WTC11 (cell line): Measurements from ENCODE around the gene ZXDC. TPM values are rescaled to one million over a fixed set of nuclear protein-coding genes. Genes with fewer than 3 reads are reported as not detected.

ENCODE experiments used
- ATAC-seq: fragments of 200-7000 bp; cut with Tn5 transposase; 2 replicates; pipeline ENCODE4 v1.10.0; 2021; ENCODE audit warnings: mild to moderate bottlenecking, moderate library complexity
- CTCF ChIA-PET: fragments of 300-600 bp; sonication (Branson Sonifier 250); formaldehyde crosslinking; loops from one replicate; lab custom pipeline; 2021; ENCODE audit warnings: antibody characterized with exemption; lab: Charles Lee
- POLR2A ChIA-PET: fragments of 350-600 bp; sonication (Branson Sonifier 250); formaldehyde crosslinking; loops from one replicate; lab custom pipeline; 2021; ENCODE audit warnings: antibody characterized with exemption; lab: Charles Lee
- DNase-seq: peaks from one replicate; pipeline ENCODE4 v3.0.0; 2021; ENCODE audit warnings: low spot score
- H3K27ac Mint-ChIP-seq: 2 replicates; pipeline ENCODE4 v1.8.0; 2021; ENCODE audit warnings: mixed read lengths
- H3K27me3 Mint-ChIP-seq: 2 replicates; pipeline ENCODE4 v1.8.0; 2021; ENCODE audit warnings: low read depth, mild to moderate bottlenecking, moderate library complexity, mixed read lengths
- H3K36me3 Mint-ChIP-seq: 2 replicates; pipeline ENCODE4 v1.8.0; 2021; ENCODE audit warnings: mixed read lengths
- H3K4me1 Mint-ChIP-seq: 2 replicates; pipeline ENCODE4 v1.8.0; 2022; ENCODE audit warnings: mixed read lengths
- H3K4me3 Mint-ChIP-seq: 2 replicates; pipeline ENCODE4 v1.8.0; 2021; ENCODE audit warnings: mild to moderate bottlenecking, moderate library complexity, mixed read lengths
- H3K9me3 Mint-ChIP-seq: 2 replicates; pipeline ENCODE4 v1.8.0; 2021; ENCODE audit warnings: mixed read lengths
- AFF4 ChIP-seq: sonication (generic); formaldehyde crosslinking; IDR thresholded peaks from 2 replicates; pipeline ENCODE4 v1.8.1; 2023; ENCODE audit warnings: mild to moderate bottlenecking, missing genetic modification reagents, borderline replicate concordance
- ELF4 ChIP-seq: sonication (generic); formaldehyde crosslinking; IDR thresholded peaks from 2 replicates; pipeline ENCODE4 v1.8.1; 2022; ENCODE audit warnings: low read depth, mild to moderate bottlenecking, moderate library complexity, missing genetic modification reagents
- ETV6 ChIP-seq: sonication (generic); formaldehyde crosslinking; IDR thresholded peaks from 2 replicates; pipeline ENCODE4 v1.8.1; 2022; ENCODE audit warnings: mild to moderate bottlenecking, missing genetic modification reagents
- FOXJ3 ChIP-seq: sonication (generic); formaldehyde crosslinking; IDR thresholded peaks from 2 replicates; pipeline ENCODE4 v1.9.0; 2021; ENCODE audit warnings: missing genetic modification reagents, mild to moderate bottlenecking, borderline replicate concordance
- FOXP1 ChIP-seq: sonication (generic); formaldehyde crosslinking; IDR thresholded peaks from 2 replicates; pipeline ENCODE4 v1.8.0; 2022; ENCODE audit warnings: missing genetic modification reagents, mild to moderate bottlenecking, moderate library complexity, borderline replicate concordance
- GABPB1 ChIP-seq: sonication (generic); formaldehyde crosslinking; IDR thresholded peaks from 2 replicates; pipeline ENCODE4 v1.8.1; 2023; ENCODE audit warnings: mild to moderate bottlenecking, missing genetic modification reagents
- GRHL2 ChIP-seq: fragments of 250-450 bp; sonication (Bioruptor Pico); IDR thresholded peaks from 2 replicates; pipeline ENCODE4 v1.8.0; 2022; ENCODE audit warnings: mild to moderate bottlenecking, moderate library complexity; ENCODE audit not compliant: insufficient replicate concordance, severe bottlenecking
- GTF2I ChIP-seq: fragments of 250-450 bp; sonication (Bioruptor Pico); conservative IDR thresholded peaks from 2 replicates; pipeline ENCODE4 v1.4.0; 2021; ENCODE audit warnings: mild to moderate bottlenecking
- JAZF1 ChIP-seq: fragments of 250-450 bp; sonication (Bioruptor Pico); IDR thresholded peaks from 2 replicates; pipeline ENCODE4 v1.9.0; 2021; ENCODE audit warnings: moderate library complexity, mild to moderate bottlenecking, inconsistent platforms
- JUN ChIP-seq: sonication (generic); formaldehyde crosslinking; IDR thresholded peaks from 2 replicates; pipeline ENCODE4 v1.8.0; 2023; ENCODE audit warnings: mild to moderate bottlenecking, missing genetic modification reagents
- MXD4 ChIP-seq: fragments of 250-450 bp; sonication (Bioruptor Pico); IDR thresholded peaks from 2 replicates; pipeline ENCODE4 v1.8.0; 2021; ENCODE audit warnings: mild to moderate bottlenecking, moderate library complexity, borderline replicate concordance
- NR1H2 ChIP-seq: sonication (generic); formaldehyde crosslinking; IDR thresholded peaks from 2 replicates; pipeline ENCODE4 v1.9.0; 2021; ENCODE audit warnings: mild to moderate bottlenecking, moderate library complexity, missing genetic modification reagents
- TEAD4 ChIP-seq: sonication (generic); formaldehyde crosslinking; IDR thresholded peaks from 2 replicates; pipeline ENCODE4 v1.8.0; 2022; ENCODE audit warnings: mild to moderate bottlenecking, missing genetic modification reagents
- ZNF396 ChIP-seq: fragments of 250-450 bp; sonication (Bioruptor Pico); IDR thresholded peaks from 2 replicates; pipeline ENCODE4 v1.8.0; 2021; ENCODE audit warnings: mild to moderate bottlenecking, moderate library complexity, borderline replicate concordance
- ZNF423 ChIP-seq: fragments of 250-450 bp; sonication (Bioruptor Pico); IDR thresholded peaks from 2 replicates; pipeline ENCODE4 v2.1.2; 2022; ENCODE audit warnings: mild to moderate bottlenecking, moderate library complexity
- total RNA-seq: library from RNA; stranded (reverse); gene quantifications from 3 replicates; pipeline ENCODE4 v1.2.3, GENCODE V29; 2021
- TF ChIP-seq, protein P1 (sequence below): sonication (generic); formaldehyde crosslinking; IDR thresholded peaks from 2 replicates; pipeline ENCODE4 v1.8.1; 2023; ENCODE audit warnings: mild to moderate bottlenecking, missing genetic modification reagents, moderate library complexity
- TF ChIP-seq, protein P2 (sequence below): sonication (generic); formaldehyde crosslinking; IDR thresholded peaks from 2 replicates; pipeline ENCODE4 v1.8.1; 2022; ENCODE audit warnings: low read depth, mild to moderate bottlenecking, moderate library complexity, missing genetic modification reagents, borderline replicate concordance
- TF ChIP-seq, protein P3 (sequence below): fragments of 250-450 bp; sonication (Bioruptor Pico); IDR thresholded peaks from 2 replicates; pipeline ENCODE4 v1.8.0; 2021; ENCODE audit warnings: mild to moderate bottlenecking
- TF ChIP-seq, protein P4 (sequence below): sonication (generic); formaldehyde crosslinking; IDR thresholded peaks from 2 replicates; pipeline ENCODE4 v1.8.1; 2022; ENCODE audit warnings: mild to moderate bottlenecking, missing genetic modification reagents, moderate library complexity, borderline replicate concordance

Gene ZXDC
- total RNA-seq, 1 experiment from 2014 or later, result 34.7 TPM

GRCh38 chr3:126479642-126480041, 4.0 kb upstream of the ZXDC start:
- H3K4me3 Mint-ChIP-seq, result no peak overlapping the region
- no peak for TF ChIP-seq FOXP1
- TF ChIP-seq, protein P1, sequence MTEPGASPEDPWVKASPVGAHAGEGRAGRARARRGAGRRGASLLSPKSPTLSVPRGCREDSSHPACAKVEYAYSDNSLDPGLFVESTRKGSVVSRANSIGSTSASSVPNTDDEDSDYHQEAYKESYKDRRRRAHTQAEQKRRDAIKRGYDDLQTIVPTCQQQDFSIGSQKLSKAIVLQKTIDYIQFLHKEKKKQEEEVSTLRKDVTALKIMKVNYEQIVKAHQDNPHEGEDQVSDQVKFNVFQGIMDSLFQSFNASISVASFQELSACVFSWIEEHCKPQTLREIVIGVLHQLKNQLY (CRISPR knock-in tag), result no peak
- no peak for TF ChIP-seq NR1H2
- TF ChIP-seq ZNF423 (CRISPR knock-in tag), result no peak
- TF ChIP-seq, protein P2, sequence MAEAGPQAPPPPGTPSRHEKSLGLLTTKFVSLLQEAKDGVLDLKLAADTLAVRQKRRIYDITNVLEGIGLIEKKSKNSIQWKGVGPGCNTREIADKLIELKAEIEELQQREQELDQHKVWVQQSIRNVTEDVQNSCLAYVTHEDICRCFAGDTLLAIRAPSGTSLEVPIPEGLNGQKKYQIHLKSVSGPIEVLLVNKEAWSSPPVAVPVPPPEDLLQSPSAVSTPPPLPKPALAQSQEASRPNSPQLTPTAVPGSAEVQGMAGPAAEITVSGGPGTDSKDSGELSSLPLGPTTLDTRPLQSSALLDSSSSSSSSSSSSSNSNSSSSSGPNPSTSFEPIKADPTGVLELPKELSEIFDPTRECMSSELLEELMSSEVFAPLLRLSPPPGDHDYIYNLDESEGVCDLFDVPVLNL (CRISPR knock-in tag), result no peak
- TF ChIP-seq JAZF1, result no peak
- TF ChIP-seq, protein P3, sequence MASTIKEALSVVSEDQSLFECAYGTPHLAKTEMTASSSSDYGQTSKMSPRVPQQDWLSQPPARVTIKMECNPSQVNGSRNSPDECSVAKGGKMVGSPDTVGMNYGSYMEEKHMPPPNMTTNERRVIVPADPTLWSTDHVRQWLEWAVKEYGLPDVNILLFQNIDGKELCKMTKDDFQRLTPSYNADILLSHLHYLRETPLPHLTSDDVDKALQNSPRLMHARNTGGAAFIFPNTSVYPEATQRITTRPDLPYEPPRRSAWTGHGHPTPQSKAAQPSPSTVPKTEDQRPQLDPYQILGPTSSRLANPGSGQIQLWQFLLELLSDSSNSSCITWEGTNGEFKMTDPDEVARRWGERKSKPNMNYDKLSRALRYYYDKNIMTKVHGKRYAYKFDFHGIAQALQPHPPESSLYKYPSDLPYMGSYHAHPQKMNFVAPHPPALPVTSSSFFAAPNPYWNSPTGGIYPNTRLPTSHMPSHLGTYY (CRISPR knock-in tag), result no peak
- no peak for TF ChIP-seq AFF4 (CRISPR knock-in tag)
- TF ChIP-seq, protein P4, sequence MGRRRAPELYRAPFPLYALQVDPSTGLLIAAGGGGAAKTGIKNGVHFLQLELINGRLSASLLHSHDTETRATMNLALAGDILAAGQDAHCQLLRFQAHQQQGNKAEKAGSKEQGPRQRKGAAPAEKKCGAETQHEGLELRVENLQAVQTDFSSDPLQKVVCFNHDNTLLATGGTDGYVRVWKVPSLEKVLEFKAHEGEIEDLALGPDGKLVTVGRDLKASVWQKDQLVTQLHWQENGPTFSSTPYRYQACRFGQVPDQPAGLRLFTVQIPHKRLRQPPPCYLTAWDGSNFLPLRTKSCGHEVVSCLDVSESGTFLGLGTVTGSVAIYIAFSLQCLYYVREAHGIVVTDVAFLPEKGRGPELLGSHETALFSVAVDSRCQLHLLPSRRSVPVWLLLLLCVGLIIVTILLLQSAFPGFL (CRISPR knock-in tag), result no peak
- TF ChIP-seq, all 79 proteins: peak for 0
- ATAC-seq, result no peak
- ChIA-PET CTCF (no interaction called here), POLR2A (no interaction called here)
- no peak for DNase-seq
- H3K27ac Mint-ChIP-seq, result no peak overlapping the region
- peaks cover 22% of the 10 kb centered on the region for H3K4me1 Mint-ChIP-seq
- H3K9me3 Mint-ChIP-seq, result no peaks in the 10 kb centered on the region
- no peaks in the 10 kb centered on the region for H3K36me3 Mint-ChIP-seq
- H3K27me3 Mint-ChIP-seq, result no peaks in the 10 kb centered on the region; the same call in 1 of the 2 replicates

GRCh38 chr3:126478581-126479310, 3.1 kb upstream of the ZXDC start:
- TF ChIP-seq JUN (CRISPR knock-in tag) (no peak), ELF4 (CRISPR knock-in tag) (no peak), MXD4 (CRISPR knock-in tag) (no peak), AFF4 (CRISPR knock-in tag) (no peak), GTF2I (no peak), TEAD4 (no peak), GABPB1 (CRISPR knock-in tag) (no peak), GRHL2 (no peak), FOXJ3 (CRISPR knock-in tag) (no peak), ZNF396 (no peak), ZNF423 (CRISPR knock-in tag) (no peak), ETV6 (CRISPR knock-in tag) (no peak)
- TF ChIP-seq, protein P4 (CRISPR knock-in tag), result no peak
- Mint-ChIP-seq H3K9me3 (no peaks in the 10 kb centered on the region), H3K36me3 (no peaks in the 10 kb centered on the region), H3K4me3 (no peak overlapping the region), H3K4me1 (peaks cover 22% of the 10 kb centered on the region), H3K27me3 (no peaks in the 10 kb centered on the region), H3K27ac (no peak overlapping the region)
- DNase-seq, result no peak
- ChIA-PET CTCF (no interaction called here), POLR2A (no interaction called here)
- no peak for ATAC-seq
